GM18867 (cell line): ENCODE results near the gene PRX.
"Not testable (repeated sequence)": the region's sequence is repeated elsewhere in the genome, so short reads cannot be mapped to it uniquely, and the experiment has no call there.

ENCODE experiments used
- ATAC-seq: cut with Tn5 transposase; IDR thresholded peaks from one replicate; pipeline ENCODE4 v1.9.1; 2021; ENCODE audit warnings: mild to moderate bottlenecking, moderate library complexity; ENCODE audit not compliant: unreplicated experiment

Gene PRX

GRCh38 chr19:40414542-40415535 lies 1.7 kb upstream of the PRX start:
- no peak for ATAC-seq

- no peak for ATAC-seq
These were observed 312 bp downstream of the PRX start for GRCh38 chr19:40412866-40413265.

- no peak for ATAC-seq
These were observed 1.1 kb downstream of the PRX start for GRCh38 chr19:40411958-40412499.

- peak; percentile 49 for ATAC-seq
These were observed 1.9 kb downstream of the PRX start for GRCh38 chr19:40411125-40411842.

GRCh38 chr19:40410030-40410389 lies 3.2 kb downstream of the PRX start:
- ATAC-seq, result no peak

- ATAC-seq, result not testable (repeated sequence)
These were observed 4.6 kb downstream of the PRX start for GRCh38 chr19:40408598-40408925.

GRCh38 chr19:40407714-40408597 lies 5.2 kb downstream of the PRX start:
- ATAC-seq, result no peak

GRCh38 chr19:40403262-40403984 lies 9.8 kb downstream of the PRX start:
- ATAC-seq, result peak; percentile 77

- no peak for ATAC-seq
These were observed 12.6 kb downstream of the PRX start for GRCh38 chr19:40400559-40400958.

- ATAC-seq, result no peak
These were observed 14.6 kb downstream of the PRX start for GRCh38 chr19:40398417-40399131.

GRCh38 chr19:40397568-40397906 lies 15.6 kb downstream of the PRX start:
- ATAC-seq, result no peak

- no peak for ATAC-seq
These were observed 16.2 kb downstream of the PRX start for GRCh38 chr19:40396886-40397567.

GRCh38 chr19:40395956-40396355 lies 17.2 kb downstream of the PRX start:
- ATAC-seq, result no peak

- no peak for ATAC-seq
These were observed 18.4 kb downstream of the PRX start for GRCh38 chr19:40394816-40395210.

- ATAC-seq, result no peak
These were observed 19.0 kb downstream of the PRX start for GRCh38 chr19:40393894-40394815.

- no peak for ATAC-seq
These were observed 20.2 kb downstream of the PRX start for GRCh38 chr19:40392894-40393517.

- no peak for ATAC-seq
These were observed 21.1 kb downstream of the PRX start for GRCh38 chr19:40392123-40392522.
